ENCODE measurements around the gene MICALL1. TPM values are rescaled to one million over a fixed set of nuclear protein-coding genes. Genes with fewer than 3 reads are reported as not detected.

MICALL1 gene
- total RNA-seq, 2 experiments from 2014 or later, result 18.3 to 25.7 TPM

- H3K36me3 ChIP-seq (ENCODE audit: insufficient read depth, low read length), result peaks cover under 1% of the 10 kb centered on the region; the same call in 1 of the 2 replicates
- H3K27ac ChIP-seq (ENCODE audit: low read depth, low read length, poor library complexity, severe bottlenecking), result no peak overlapping the region
- H3K4me2 ChIP-seq (ENCODE audit: low read length), result no peak overlapping the region
- no peaks in the 10 kb centered on the region for H3K9me3 ChIP-seq (ENCODE audit: low read length)
- DNase-seq (ENCODE audit: low spot score), result no peak
- H3K4me3 ChIP-seq (ENCODE audit: low read depth, low read length, poor library complexity, severe bottlenecking), result no peak overlapping the region
- H3K4me1 ChIP-seq (ENCODE audit: insufficient read depth, low read length, poor library complexity, severe bottlenecking), result peaks cover 21% of the 10 kb centered on the region
- intact Hi-C loops (cut with micrococcal nuclease; ENCODE audit: unreplicated experiment), result no loop called here
- H2AFZ ChIP-seq (ENCODE audit: low read length), result no peak overlapping the region
- no peaks in the 10 kb centered on the region for H4K20me1 ChIP-seq (ENCODE audit: insufficient read depth, low read length)
- no peak for TF ChIP-seq CTCF (conservative IDR thresholded peaks at IDR 0.05; ENCODE audit: low read length)
- no peak for TF ChIP-seq EZH2phosphoT487 (IDR thresholded peaks at IDR 0.05; ENCODE audit: borderline replicate concordance, low read depth, low read length)
- H3K9me2 ChIP-seq (ENCODE audit: insufficient read depth, low read length), result no peaks in the 10 kb centered on the region
- H3K79me2 ChIP-seq (ENCODE audit: insufficient read depth, low read depth, low read length), result no peaks in the 10 kb centered on the region
- ChIA-PET CTCF (ENCODE audit: unreplicated experiment) (interaction anchor here (0.6 kb wide), 1 partner anchor 1008 kb away, joined by 4 read pairs; no protein-coding TSS in a partner anchor), POLR2A (interaction anchor here (0.6 to 1.9 kb wide), 3 partner anchors 8 to 56 kb away, joined by 4 to 7 read pairs (median 5); partner anchors contain the start of gene POLR2F)
- BruUV-seq (replicated peaks), result no TSS peak
Measured at GRCh38 chr22:37897807-37898206, 8.3 kb upstream of the MICALL1 start.

DNA sequence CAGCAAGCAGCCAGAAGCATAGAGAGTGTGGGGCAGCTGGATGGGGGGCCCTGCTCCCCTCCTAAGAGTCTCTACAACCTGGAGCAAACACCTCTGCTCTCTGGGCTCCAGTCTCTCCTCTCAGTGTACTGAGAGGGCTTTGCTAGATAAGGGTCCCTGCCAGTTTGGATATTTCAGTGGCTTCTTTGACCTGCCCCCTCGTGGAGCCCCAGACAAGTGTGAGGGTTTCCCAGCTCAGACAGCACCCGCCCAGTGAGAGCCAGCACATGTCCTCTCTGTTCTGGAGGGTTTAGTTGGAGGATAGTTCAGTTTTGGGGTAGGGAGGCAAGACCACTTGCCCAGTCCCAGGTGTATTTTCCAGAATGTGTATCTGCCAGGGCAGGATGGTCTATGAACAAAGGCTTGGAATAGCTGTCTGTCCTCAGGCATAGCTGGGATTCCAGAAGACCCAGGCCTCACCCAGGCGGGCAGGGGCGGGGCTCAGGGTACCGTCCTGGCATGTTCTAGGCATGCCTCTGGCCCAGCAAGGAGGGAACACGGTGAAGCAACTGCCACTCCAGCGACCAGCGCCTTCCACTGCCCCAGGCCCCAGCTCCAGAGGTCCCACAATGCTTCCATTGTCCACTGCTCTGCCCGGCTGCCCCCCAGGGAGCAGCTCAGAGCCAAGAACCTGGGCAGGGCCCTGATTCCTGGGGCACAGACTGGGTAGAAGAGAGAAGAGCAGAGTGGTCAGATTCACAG is 7.5 kb upstream of the MICALL1 start:
- CTCF ChIA-PET (ENCODE audit: unreplicated experiment), result no interaction called here
- DNase-seq (ENCODE audit: low spot score), result no peak
- no TSS peak for BruUV-seq (replicated peaks)
- Histone ChIP-seq H3K4me1 (ENCODE audit: insufficient read depth, low read length, poor library complexity, severe bottlenecking) (peaks cover 21% of the 10 kb centered on the region), H3K79me2 (ENCODE audit: insufficient read depth, low read depth, low read length) (no peaks in the 10 kb centered on the region), H2AFZ (ENCODE audit: low read length) (no peak overlapping the region), H4K20me1 (ENCODE audit: insufficient read depth, low read length) (no peaks in the 10 kb centered on the region), H3K4me2 (ENCODE audit: low read length) (no peak overlapping the region), H3K4me3 (ENCODE audit: low read depth, low read length, poor library complexity, severe bottlenecking) (no peak overlapping the region), H3K27ac (ENCODE audit: low read depth, low read length, poor library complexity, severe bottlenecking) (no peak overlapping the region), H3K9me3 (ENCODE audit: low read length) (no peaks in the 10 kb centered on the region), H3K36me3 (ENCODE audit: insufficient read depth, low read length) (no peaks in the 10 kb centered on the region), H3K9me2 (ENCODE audit: insufficient read depth, low read length) (no peaks in the 10 kb centered on the region)
- POLR2A ChIA-PET, result no interaction called here
- TF ChIP-seq EZH2phosphoT487 (IDR thresholded peaks at IDR 0.05; ENCODE audit: borderline replicate concordance, low read depth, low read length), result no peak
- TF ChIP-seq CTCF (conservative IDR thresholded peaks at IDR 0.05; ENCODE audit: low read length), result no peak
- intact Hi-C loops (cut with micrococcal nuclease; ENCODE audit: unreplicated experiment), result no loop called here

All from OCI-LY7 (cell line).